Tibial nerve (tissue), 4 donors: ENCODE data around the gene TET2.

Experiments used
- CTCF ChIP-seq, 5 experiments: fragments of 200-600 bp in 3 of 5; fragments of 450-650 bp in 2 of 5; sonication (generic) in 3 of 5; IDR thresholded peaks; one replicate each; pipeline ENCODE4 v1.5.1; 2016 to 2019; ENCODE audit warnings: antibody characterized with exemption in 5 of 5, mild to moderate bottlenecking in 3 of 5, moderate library complexity in 2 of 5
- EP300 ChIP-seq, 2 donors: sonication (generic); formaldehyde crosslinking; IDR thresholded peaks; one replicate each; pipeline ENCODE4 v1.6.1; 2017; ENCODE audit warnings: antibody characterized with exemption in 2 of 2, mild to moderate bottlenecking in 1 of 2
- POLR2A ChIP-seq, 2 donors: fragments of 450-650 bp; IDR thresholded peaks; one replicate each; pipeline ENCODE4 v1.6.1; 2017; ENCODE audit warnings: antibody characterized with exemption in 2 of 2, mild to moderate bottlenecking in 2 of 2, moderate library complexity in 2 of 2

GRCh38 chr4:105106426-105106825 lies 40.2 kb upstream of the TET2 start:
- TF ChIP-seq CTCF (IDR thresholded peaks at IDR 0.05) (no peak), POLR2A (IDR thresholded peaks at IDR 0.05) (no peak), EP300 (IDR thresholded peaks at IDR 0.05) (peak in 1 of 2 donors; percentile 39)
